ENCODE measurements around the gene FLT3LG. TPM values are rescaled to one million over a fixed set of nuclear protein-coding genes. Genes with fewer than 3 reads are reported as not detected.
A peak's percentile ranks its signal among the peaks of the same experiment; 100 is the strongest.
"Not testable (repeated sequence)": the region's sequence is repeated elsewhere in the genome, so short reads cannot be mapped to it uniquely, and the experiment has no call there.

Gene FLT3LG
- polyA plus RNA-seq, 4 donors = 2.8 to 6.7 (median 4.5) TPM

GRCh38 chr19:49440439-49441209 is 33.4 kb upstream of the FLT3LG start:
- no peak for DNase-seq (ENCODE audit: low read depth in 4 of 4, low spot score in 3 of 4)

DNA sequence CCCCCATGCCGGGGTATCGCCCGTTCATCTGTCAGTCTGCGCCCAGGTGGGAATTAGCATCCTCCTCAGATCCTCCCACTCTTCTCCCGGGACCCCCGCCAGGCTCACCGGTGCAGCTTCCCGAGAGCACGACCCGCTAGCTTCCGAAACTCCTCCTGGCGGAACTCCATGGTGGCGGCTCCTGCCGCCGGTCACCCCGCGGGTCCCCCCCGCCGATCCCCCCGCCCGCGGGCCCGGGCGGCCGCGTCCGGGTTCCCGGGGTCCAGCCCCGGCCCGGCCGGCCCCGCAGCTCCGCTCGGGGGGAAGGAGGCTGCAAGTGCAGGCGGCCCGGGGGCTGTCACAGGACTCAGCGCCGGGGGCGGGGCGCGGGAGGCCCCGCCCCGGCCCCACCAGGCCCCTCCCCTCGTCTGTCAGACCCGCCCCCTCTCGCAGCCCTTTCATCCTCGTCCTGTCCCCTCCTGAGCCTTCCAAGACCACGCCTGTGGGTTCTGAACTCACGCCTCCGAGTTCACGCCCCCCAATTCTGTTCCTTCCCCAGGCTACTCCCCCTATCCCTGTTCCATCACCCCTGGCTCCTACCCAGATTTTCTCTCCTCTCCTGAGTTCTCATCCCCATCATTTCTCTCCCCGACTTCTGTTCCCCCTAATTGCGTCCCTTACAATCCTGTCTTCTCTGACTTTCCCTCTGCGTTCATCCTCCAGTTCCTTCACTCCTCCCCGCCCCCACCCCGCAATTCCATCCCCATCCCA is 32.6 kb upstream of the FLT3LG start, which contains the start of gene SLC17A7:
Gene SLC17A7 (minus strand): TSS at position 318 of the 750 bp plus-strand sequence. CDS start 148 bp downstream, at position 170.
- no peak for DNase-seq (ENCODE audit: low read depth in 4 of 4, low spot score in 3 of 4)

DNA sequence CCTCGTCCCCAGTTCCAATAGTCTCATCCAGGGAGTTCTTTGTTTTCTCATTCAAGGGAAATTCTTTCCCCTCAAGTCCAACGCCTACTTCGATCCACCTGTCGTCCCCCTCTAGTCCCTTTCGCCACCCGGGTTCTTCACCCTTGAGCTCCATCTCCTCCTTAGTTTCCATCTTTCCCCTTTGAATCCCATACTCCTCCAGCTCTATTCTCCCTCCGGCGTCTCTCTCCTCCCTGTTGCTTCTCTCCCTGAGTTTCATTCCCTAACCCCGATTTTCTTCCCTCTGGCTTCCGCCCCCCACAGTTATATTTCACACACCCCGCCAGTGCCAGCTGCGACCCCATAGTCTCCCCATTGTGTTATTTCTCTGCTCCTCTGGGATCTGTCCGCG is 32.1 kb upstream of the FLT3LG start:
- DNase-seq (ENCODE audit: low read depth in 4 of 4, low spot score in 3 of 4) = no peak

DNA sequence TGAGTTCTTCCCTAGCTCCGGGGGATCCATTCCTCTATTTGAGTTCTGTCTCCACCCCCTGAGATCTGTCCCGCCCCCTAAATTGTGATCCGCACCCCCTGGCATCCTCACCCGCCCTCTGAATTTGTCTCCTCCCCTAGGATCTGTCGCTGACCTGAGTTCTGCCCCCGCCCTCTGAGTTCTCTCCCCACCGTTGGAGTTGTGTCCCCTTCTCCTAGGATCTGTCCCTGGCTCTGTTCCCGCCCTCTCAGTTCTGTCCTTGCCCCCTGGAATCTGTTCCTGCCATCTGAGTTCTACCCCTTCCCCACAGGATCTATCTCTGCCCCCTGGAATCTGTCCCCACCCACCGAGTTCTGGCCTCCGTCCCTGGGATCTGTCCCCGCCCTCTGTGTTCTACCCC is 31.7 kb upstream of the FLT3LG start:
- DNase-seq (ENCODE audit: low read depth in 4 of 4, low spot score in 3 of 4) = no peak

DNA sequence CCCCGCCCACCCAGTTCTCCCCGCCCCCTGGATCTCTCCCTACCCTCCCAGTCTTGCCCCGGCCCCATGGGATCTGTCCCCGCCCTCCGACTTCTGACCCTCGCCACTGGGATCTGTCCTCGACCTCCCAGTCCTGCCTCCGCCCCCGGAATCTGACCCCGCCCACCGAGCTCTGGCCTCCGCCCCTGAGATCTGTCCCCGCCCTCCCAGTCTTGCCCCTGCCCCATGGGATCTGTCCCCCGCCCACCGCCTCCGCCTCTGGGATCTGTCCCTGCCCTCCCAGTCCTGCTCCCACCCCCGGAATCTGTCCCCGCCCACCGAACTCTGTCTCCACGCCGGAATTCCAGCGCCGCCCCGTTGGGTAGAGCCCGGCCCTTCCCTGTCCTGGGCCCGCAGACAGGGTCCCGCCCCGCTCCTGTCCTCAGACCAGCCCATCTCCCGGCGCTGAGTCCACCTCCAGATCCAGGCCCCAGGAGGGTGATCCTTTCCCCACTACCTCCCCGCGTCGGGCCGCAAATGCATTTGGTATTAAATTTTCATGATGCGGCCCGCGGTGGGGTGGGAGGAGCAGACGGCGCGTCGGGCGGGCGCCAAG is 31.1 kb upstream of the FLT3LG start:
- DNase-seq (ENCODE audit: low read depth in 4 of 4, low spot score in 3 of 4) = peak in 2 of 4 donors; percentile 68 to 73

DNA sequence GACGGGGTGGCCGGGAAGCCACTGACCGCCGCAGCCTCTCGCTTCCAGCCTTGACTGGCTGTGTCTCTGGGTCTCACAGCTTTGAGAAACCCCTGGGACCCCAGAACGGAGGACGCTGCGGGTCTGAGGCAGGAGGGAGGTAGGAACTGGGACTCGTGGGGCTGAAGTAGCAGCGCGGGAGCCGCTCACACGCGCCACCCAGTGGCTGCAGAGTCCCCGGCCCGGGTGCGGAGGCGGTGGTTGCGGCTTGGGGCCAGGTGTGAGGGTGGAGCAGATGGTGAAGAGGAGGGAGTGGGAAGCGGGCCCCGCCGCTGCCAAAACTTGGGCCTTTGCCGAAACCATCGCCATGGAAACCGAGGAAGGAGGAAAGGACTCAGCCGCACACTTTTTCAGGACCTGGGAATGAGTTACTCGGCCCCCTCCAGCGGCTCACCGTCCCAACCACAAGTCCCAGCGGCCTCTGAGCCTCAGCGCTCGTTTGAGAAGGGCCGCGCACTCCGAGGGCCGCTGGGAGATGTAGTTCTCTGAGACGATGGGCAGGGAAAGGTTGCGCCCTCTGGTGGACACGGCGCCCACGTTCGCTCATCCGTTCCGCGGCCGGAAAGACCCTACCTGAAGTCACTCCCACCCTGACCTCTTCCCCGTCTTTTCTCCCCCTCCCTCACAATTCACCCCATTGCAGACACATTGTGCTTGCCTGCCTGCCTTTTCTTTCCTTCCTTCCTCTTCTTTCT is 30.5 kb upstream of the FLT3LG start:
- DNase-seq (ENCODE audit: low read depth in 4 of 4, low spot score in 3 of 4) = peak; percentile 87 to 92 (median 90)

- not testable (repeated sequence) for DNase-seq (ENCODE audit: low read depth in 4 of 4, low spot score in 3 of 4)
Measured at GRCh38 chr19:49444100-49444700, 29.8 kb upstream of the FLT3LG start.

DNA sequence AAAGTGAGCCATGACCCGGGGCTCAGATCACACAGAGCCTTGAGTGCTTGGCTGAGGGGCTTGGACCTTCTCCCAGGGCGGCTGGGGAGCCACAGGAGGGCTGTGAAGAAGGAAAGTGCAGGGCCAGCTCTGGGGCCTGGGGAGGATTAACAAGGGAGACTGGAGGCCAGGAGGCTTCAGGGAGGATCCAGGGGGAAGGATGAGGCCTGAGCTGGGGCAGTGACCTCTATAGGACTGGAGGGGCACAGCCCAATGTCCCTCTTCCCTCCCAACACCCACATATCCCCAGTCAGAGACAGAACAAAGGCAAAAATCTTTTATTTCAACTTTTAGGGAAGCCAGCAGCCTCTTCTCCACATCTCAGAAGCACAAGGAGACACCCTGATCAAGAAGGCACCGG is 28.0 kb upstream of the FLT3LG start:
- no peak for DNase-seq (ENCODE audit: low read depth in 4 of 4, low spot score in 3 of 4)

GRCh38 chr19:49447485-49448431 is 26.3 kb upstream of the FLT3LG start:
- DNase-seq (ENCODE audit: low read depth in 4 of 4, low spot score in 3 of 4) = no peak

- DNase-seq (ENCODE audit: low read depth in 4 of 4, low spot score in 3 of 4) = no peak
Measured at GRCh38 chr19:49448432-49448786, 25.6 kb upstream of the FLT3LG start.

GRCh38 chr19:49450405-49450804 is 23.6 kb upstream of the FLT3LG start:
- no peak for DNase-seq (ENCODE audit: low read depth in 4 of 4, low spot score in 3 of 4)

- peak; percentile 94 to 98 (median 98) for DNase-seq (ENCODE audit: low read depth in 4 of 4, low spot score in 3 of 4)
Measured at GRCh38 chr19:49451430-49452181, 22.4 kb upstream of the FLT3LG start, which contains the start of gene PIH1D1. Gene PIH1D1 (minus strand): TSS chr19:49451814. CDS start chr19:49451574, 240 bp downstream.

DNA sequence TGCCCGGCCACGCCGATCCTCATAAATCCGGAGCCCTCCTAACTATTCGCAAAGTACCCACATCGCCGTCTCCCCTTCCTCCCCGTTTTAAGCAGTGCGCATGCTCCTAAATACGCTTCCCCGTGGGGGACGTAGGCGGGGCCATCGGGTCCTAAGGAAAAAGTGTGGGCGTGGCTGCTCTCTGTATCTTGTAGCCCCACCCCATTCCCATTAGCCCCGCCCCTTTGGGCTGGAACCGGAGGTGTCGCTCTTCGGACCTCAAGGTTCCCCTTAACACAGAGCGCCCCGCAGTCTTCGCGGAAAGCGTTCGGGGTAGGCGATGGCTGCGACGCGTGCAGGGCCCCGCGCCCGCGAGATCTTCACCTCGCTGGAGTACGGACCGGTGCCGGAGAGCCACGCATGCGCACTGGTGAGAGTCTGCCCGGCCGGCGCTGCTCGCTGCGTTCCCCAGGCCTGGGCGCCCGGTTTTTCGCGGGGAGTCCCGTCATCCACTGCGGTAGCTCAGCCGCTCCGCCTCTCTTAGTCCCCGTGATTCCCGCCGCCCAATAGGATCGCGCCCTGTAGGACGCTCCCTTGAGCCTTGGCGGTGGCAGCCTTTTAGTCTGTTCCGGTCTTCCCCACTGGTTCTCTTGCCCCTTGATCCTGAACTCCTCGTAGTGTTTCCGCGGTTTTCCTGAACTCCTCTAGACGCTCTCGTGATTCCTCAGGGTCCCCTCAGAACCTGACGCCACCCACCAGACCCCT is 20.8 kb upstream of the FLT3LG start, which contains the start of gene ALDH16A1:
Gene ALDH16A1 (plus strand): TSS at position 213 of the 744 bp plus-strand sequence. CDS start 107 bp downstream, at position 320.
- DNase-seq (ENCODE audit: low read depth in 4 of 4, low spot score in 3 of 4) = peak; percentile 92 to 98 (median 95)

DNA sequence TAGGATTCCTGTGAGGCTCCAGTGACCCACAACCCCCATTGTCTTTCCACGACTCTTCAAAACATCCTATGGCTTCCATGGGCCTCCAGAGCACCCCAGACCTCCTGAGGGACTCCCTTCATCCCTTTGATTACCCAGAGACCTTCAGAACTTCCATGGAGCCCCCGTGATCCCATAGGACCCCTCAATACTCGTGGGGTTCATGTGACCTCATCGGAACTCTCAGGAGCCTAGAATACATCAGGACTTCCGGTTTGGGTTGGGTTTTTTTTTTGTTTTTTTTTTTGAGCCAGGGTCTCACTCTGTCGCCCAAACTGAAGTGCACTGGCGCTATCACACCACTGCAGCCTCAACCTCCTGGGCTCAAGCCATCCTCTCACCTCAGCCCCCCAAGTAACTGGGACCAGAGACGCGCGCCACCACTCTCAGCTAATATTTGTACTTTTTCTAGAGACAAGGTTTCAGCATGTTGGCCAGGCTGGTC is 20.2 kb upstream of the FLT3LG start:
- DNase-seq (ENCODE audit: low read depth in 4 of 4, low spot score in 3 of 4) = no peak

- peak in 2 of 4 donors; percentile 57 to 59 for DNase-seq (ENCODE audit: low read depth in 4 of 4, low spot score in 3 of 4)
Measured at GRCh38 chr19:49455773-49456172, 18.2 kb upstream of the FLT3LG start.

GRCh38 chr19:49456326-49456725 is 17.7 kb upstream of the FLT3LG start:
- DNase-seq (ENCODE audit: low read depth in 4 of 4, low spot score in 3 of 4) = no peak

DNA sequence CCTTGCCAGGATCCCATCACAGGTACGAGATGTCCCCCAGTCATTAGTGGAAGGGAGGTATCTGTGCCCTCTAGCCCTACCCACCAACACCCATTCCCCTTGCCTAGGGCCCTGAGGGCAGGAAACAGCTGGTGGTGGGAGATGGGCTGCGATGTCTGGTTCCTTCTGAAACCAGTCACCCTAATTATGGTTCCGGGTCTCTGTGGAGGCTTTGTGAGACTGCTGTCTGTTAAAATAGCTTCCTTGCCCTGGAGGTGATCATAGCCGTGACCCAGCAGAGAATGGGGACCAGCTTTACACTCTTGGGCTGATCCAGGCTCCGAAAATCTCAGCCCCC is 15.5 kb upstream of the FLT3LG start:
- no peak for DNase-seq (ENCODE audit: low read depth in 4 of 4, low spot score in 3 of 4)

DNA sequence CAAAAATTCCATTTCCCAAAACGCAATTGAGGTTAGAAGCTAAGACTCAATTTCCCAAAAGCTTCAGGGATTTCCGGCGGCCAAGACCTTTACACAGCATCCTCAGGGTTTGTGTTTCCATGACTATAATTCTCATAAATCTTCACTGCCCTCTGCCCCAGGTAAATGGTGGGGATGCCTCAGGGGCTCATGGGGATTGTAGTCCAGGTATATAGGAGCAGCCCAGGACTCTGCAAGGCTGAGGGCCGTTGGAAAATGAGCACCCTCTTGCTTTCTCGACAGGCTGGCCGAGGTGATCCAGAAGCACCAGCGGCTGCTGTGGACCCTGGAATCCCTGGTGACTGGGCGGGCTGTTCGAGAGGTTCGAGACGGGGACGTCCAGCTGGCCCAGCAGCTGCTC is 14.6 kb upstream of the FLT3LG start:
- DNase-seq (ENCODE audit: low read depth in 4 of 4, low spot score in 3 of 4) = no peak
